GM12878 (cell line): ENCODE measurements around the gene SAFB. TPM values are rescaled to one million over a fixed set of nuclear protein-coding genes. Genes with fewer than 3 reads are reported as not detected.
"Not testable (repeated sequence)": the region's sequence is repeated elsewhere in the genome, so short reads cannot be mapped to it uniquely, and the experiment has no call there.

Experiments
- ATAC-seq: fragments of 200-7000 bp; cut with Tn5 transposase; 3 replicates; pipeline ENCODE4 v1.9.1; 2020; ENCODE audit warnings: mild to moderate bottlenecking, moderate library complexity
- BruUV-seq: library from RNA; stranded (reverse); fragments of 400-500 nt; replicated peaks from 2 replicates; lab custom pipeline; 2021; lab: Mats Ljungman, UMichigan
- CTCF ChIA-PET: fragments of 300-600 bp; sonication (Branson Sonifier 250); formaldehyde crosslinking; extraction: SDS; loops from one replicate; lab custom pipeline; 2021; ENCODE audit warnings: inconsistent platforms; lab: Yijun Ruan, JAX
- POLR2A ChIA-PET: fragments of 350-600 bp; formaldehyde crosslinking; extraction: SDS; loops from one replicate; lab custom pipeline; 2021; ENCODE audit warnings: inconsistent platforms; lab: Charles Lee
- RAD21 ChIA-PET: fragments of 300-600 bp; sonication (Branson Sonifier 250); formaldehyde crosslinking; loops from one replicate; lab custom pipeline; 2023; ENCODE audit warnings: antibody characterized with exemption; ENCODE audit not compliant: unreplicated experiment; lab: Charles Lee
- SMC1A ChIA-PET: fragments of 300-600 bp; sonication (Branson Sonifier 250); formaldehyde crosslinking; loops from one replicate; lab custom pipeline; 2023; ENCODE audit not compliant: unreplicated experiment, uncharacterized antibody; lab: Charles Lee
- DNase-seq: peaks from one replicate; pipeline ENCODE4 v3.0.0-alpha.2; 2011; ENCODE audit warnings: low read depth, low spot score
- FAIRE-seq: peaks from 3 replicates; lab custom pipeline; 2011; peaks lifted over from hg19 to GRCh38; lab: Jason Lieb, UNC
- H2AFZ ChIP-seq: 2 replicates; pipeline ENCODE4 v1.6.0; 2011; ENCODE audit warnings: low read depth, low read length, control low read depth; ENCODE audit not compliant: control insufficient read depth
- H3K27ac ChIP-seq: 2 replicates; pipeline ENCODE4 v1.5.1; 2011; ENCODE audit warnings: control low read depth; ENCODE audit not compliant: control insufficient read depth, insufficient read depth
- H3K27me3 ChIP-seq, 2 experiments: replicated peaks in 1 of 2; 2 replicates each; pipeline versions ENCODE4 v1.6.0 to v1.6.1; 2011; ENCODE audit warnings: low read length in 1 of 2; ENCODE audit not compliant: control insufficient read depth in 2 of 2, insufficient read depth in 2 of 2
- H3K36me3 ChIP-seq, 2 experiments: 2 replicates each; pipeline ENCODE4 v1.5.1; 2011; ENCODE audit warnings: low read length in 1 of 2; ENCODE audit not compliant: control insufficient read depth in 2 of 2, insufficient read depth in 2 of 2
- H3K4me1 ChIP-seq: 2 replicates; pipeline ENCODE4 v1.6.1; 2011; ENCODE audit warnings: mild to moderate bottlenecking, low read length, moderate library complexity, mixed read lengths; ENCODE audit not compliant: control insufficient read depth, insufficient read depth
- H3K4me2 ChIP-seq: 2 replicates; pipeline ENCODE4 v1.6.0; 2011; ENCODE audit warnings: control low read depth; ENCODE audit not compliant: control insufficient read depth, insufficient read depth
- H3K4me3 ChIP-seq: fragments of 200-600 bp; sonication (generic); 2 replicates; pipeline ENCODE4 v1.5.1; 2016
- H3K79me2 ChIP-seq: 2 replicates; pipeline ENCODE4 v1.6.0; 2011; ENCODE audit warnings: low read length; ENCODE audit not compliant: control insufficient read depth, insufficient read depth
- H3K9ac ChIP-seq: 2 replicates; pipeline ENCODE4 v1.8.0; 2011; ENCODE audit warnings: low read length, control low read depth, mixed read lengths; ENCODE audit not compliant: control insufficient read depth, insufficient read depth
- H3K9me3 ChIP-seq: replicated peaks from 3 replicates; pipeline ENCODE4 v1.5.1; 2011; ENCODE audit warnings: mild to moderate bottlenecking, low read length; ENCODE audit not compliant: control insufficient read depth, insufficient read depth
- H4K20me1 ChIP-seq: 2 replicates; pipeline ENCODE4 v1.6.0; 2011; ENCODE audit not compliant: control insufficient read depth, insufficient read depth
- GATAD2B ChIP-seq: fragments of 450-650 bp; conservative IDR thresholded peaks from 2 replicates; pipeline ENCODE4 v1.6.1; 2017; ENCODE audit warnings: low read depth, mild to moderate bottlenecking, moderate library complexity
- WGBS: methylation state at CpG from one replicate; pipeline ENCODE4 v1.1.6; 2016; ENCODE audit warnings: low lambda C conversion rate; ENCODE audit not compliant: insufficient replicate concordance, insufficient coverage; ENCODE audit errors: missing lambda C conversion rate; 5-methylcytosine and 5-hydroxymethylcytosine counted together
- in situ Hi-C: fragments of 300-500 bp; cut with MboI; formaldehyde crosslinking; loops from 9 replicates; pipeline ENCODE4 v1.14.3; 2018; ENCODE audit warnings: mixed read lengths
- intact Hi-C: fragments of 100-400 bp; cut with micrococcal nuclease; formaldehyde crosslinking; loops from one replicate; pipeline ENCODE4 v1.14.2; 2022; ENCODE audit not compliant: unreplicated experiment
- polyA plus RNA-seq, 11 experiments: library from polyadenylated mRNA; depleted of rRNA in 4 of 11; unstranded in 6 of 11; stranded (reverse) in 5 of 11; fragments of >200 nt; fragmentation: Nextera tagmentation in 4 of 11; fragmentation: Illumina TruSeq in 1 of 11; extraction: Ambion mirVana in 4 of 11; extraction: Trizol in 1 of 11; gene quantifications; 1 replicate in 1 of 11; 2 replicates in 10 of 11; pipeline versions ENCODE4 v1.2.1 to v1.2.3, GENCODE V29; 2011 to 2016; ENCODE audit warnings: inconsistent platforms in 2 of 11, missing spikeins in 2 of 11, low read depth in 1 of 11
- total RNA-seq, 4 experiments: library from RNA; depleted of rRNA in 3 of 4; stranded (reverse); fragments of >200 nt in 3 of 4; fragmentation: Illumina TruSeq in 1 of 4; extraction: Trizol in 1 of 4; gene quantifications; 2 replicates each; pipeline versions ENCODE4 v1.2.1 to v1.2.3, GENCODE V29; 2013 to 2021
- TF ChIP-seq, protein P1 (sequence below): IDR thresholded peaks from 2 replicates; pipeline ENCODE4 v1.6.1; 2011; ENCODE audit warnings: low read depth, mild to moderate bottlenecking, low read length, moderate library complexity, borderline replicate concordance; ENCODE audit errors: extremely low read depth

The SAFB gene
- total and polyA plus RNA-seq, 10 of the 15 experiments (the other 5 are each of a cell fraction or from before 2014, with no cell fraction given): 1.6 to 131 (median 61.2) TPM

DNA sequence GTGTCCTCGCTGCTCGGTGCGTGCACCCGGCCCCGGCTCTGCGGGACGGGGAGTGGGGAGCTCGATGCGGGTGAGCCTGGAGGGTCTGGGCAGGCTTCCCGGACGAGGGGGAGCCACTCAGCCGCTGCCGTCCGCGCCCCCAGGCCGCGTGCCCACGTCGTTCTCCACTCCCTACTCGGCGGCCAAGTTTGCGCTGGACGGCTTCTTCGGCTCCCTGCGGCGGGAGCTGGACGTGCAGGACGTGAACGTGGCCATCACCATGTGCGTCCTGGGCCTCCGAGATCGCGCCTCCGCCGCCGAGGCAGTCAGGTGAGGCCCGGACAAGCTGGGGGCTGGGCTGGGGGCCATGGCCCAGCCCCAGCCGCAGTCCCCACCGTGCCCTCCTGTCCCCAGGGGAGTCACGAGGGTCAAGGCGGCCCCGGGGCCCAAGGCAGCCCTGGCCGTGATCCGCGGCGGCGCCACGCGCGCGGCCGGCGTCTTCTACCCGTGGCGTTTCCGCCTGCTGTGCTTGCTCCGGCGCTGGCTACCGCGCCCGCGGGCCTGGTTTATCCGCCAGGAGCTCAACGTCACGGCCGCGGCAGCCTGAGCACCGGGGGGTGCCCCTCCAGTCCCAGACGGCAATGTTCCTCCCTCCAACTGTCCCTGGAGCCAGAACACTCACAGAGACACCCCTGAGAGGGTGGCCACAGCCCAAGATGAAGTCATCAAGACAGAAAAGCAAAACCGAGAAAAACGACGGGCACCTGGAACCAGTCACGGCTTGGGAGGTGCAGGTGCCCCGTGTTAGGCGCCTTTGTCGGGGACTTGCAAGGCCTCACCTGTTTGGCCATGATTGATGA lies 64.7 kb downstream of the SAFB start (continued):
- TF ChIP-seq, protein P1, sequence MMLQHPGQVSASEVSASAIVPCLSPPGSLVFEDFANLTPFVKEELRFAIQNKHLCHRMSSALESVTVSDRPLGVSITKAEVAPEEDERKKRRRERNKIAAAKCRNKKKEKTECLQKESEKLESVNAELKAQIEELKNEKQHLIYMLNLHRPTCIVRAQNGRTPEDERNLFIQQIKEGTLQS: no peak
- TF ChIP-seq GATAD2B: 0 out of 2 replicates have a peak, but pooled peaks have one; percentile 63

DNA sequence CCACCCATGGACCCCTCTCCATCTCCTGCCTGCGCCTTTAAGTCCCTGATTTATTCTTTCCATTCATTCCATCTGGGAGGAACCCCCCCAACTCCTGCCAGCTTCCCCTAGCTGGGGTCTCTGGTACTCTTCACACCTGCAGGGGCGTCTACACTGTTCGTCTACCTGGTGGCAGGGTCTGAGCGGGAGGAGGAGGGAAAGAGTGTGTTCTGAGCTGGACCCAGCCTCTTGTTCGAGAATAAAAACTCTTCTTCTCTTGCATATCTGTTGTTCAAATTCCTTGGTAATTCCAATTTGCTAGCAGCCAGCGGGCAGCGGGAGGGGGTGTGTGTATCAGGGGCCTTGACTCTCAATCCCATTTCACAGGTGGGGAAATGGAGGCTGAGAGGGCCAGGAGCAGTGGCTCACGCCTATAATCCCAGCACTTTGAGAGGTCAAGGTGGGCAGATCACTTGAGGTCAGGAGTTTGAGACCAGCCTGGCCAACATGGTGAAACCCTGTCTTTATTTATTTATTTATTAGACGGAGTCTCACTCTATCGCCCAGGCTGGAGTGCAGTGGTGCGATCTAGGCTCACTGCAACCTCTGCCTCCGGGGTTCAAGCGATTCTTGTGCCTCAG lies 65.5 kb downstream of the SAFB start:
- ATAC-seq, H3K27me3 ChIP-seq, H3K9ac ChIP-seq, H3K9me3 ChIP-seq, DNase-seq, H2AFZ ChIP-seq, H4K20me1 ChIP-seq, FAIRE-seq, H3K27ac ChIP-seq, H3K4me3 ChIP-seq, BruUV-seq, H3K4me2 ChIP-seq, H3K4me1 ChIP-seq: not testable (repeated sequence)
- ChIA-PET POLR2A (interaction anchor here (0.5 to 2.0 kb wide), 2 partner anchors 32 to 852 kb away, joined by 4 to 14 read pairs; partner anchors contain the start of genes CATSPERD and LONP1), SMC1A (interaction anchor here (0.8 to 1.2 kb wide), 2 partner anchors 63 to 67 kb away, joined by 4 read pairs; no protein-coding TSS in a partner anchor), CTCF (interaction anchor here (1.4 to 3.7 kb wide), 5 partner anchors 18 to 67 kb away, joined by 3 to 74 read pairs (median 21); partner anchors contain the start of genes CATSPERD, LONP1, SAFB and SAFB2), RAD21 (interaction anchor here (1.9 kb wide), 1 partner anchor 30 kb away, joined by 6 read pairs; no protein-coding TSS in a partner anchor)
- intact Hi-C loops: loop anchor here (5.0 kb wide), 1 partner anchor 66 kb away; the partner anchor contains the start of genes SAFB and SAFB2
- Histone ChIP-seq H3K79me2 (peaks cover 36% of the 10 kb centered on the region), H3K36me3 (peaks cover 6 to 19% of the 10 kb centered on the region in 2 experiments; a peak in 3 of 4 replicates)
- in situ Hi-C loops: loop anchor here (10.0 kb wide), 1 partner anchor 1444 kb away; the partner anchor contains the start of gene YJU2
- 87% methylated on average over 13 of the region's 13 CpGs for WGBS
